Measurements from ENCODE around the gene RPL13. TPM values are rescaled to one million over a fixed set of nuclear protein-coding genes. Genes with fewer than 3 reads are reported as not detected.
"Not testable (repeated sequence)": the region's sequence is repeated elsewhere in the genome, so short reads cannot be mapped to it uniquely, and the experiment has no call there.

The RPL13 gene
- total and polyA plus RNA-seq, 10 of the 15 experiments (the other 5 are each of a cell fraction or from before 2014, with no cell fraction given) = 386 to 9,428 (median 2,486) TPM

GRCh38 chr16:89569506-89570341, 9.2 kb downstream of the RPL13 start:
- DNase-seq (ENCODE audit: low read depth, low spot score) (no peak), FAIRE-seq (no peak), ATAC-seq (no peak)
- no TSS peak for BruUV-seq (replicated peaks)
- 72% methylated on average over 23 of the region's 23 CpGs for WGBS (ENCODE audit: insufficient coverage, insufficient replicate concordance, low lambda C conversion rate, missing lambda C conversion rate)
- CTCF ChIA-PET = no interaction called here
- Histone ChIP-seq H3K4me3 (no peak overlapping the region), H3K27me3 (replicated peaks in 1 of 2; ENCODE audit: control insufficient read depth in 2 of 2, insufficient read depth in 2 of 2, low read length in 1 of 2) (no peaks in the 10 kb centered on the region; a peak in 1 of 4 replicates), H3K9me3 (replicated peaks; ENCODE audit: control insufficient read depth, insufficient read depth, low read length) (no peaks in the 10 kb centered on the region), H3K4me2 (ENCODE audit: control insufficient read depth, insufficient read depth) (no peak overlapping the region), H4K20me1 (ENCODE audit: control insufficient read depth, insufficient read depth) (peaks cover 4% of the 10 kb centered on the region; the same call in 1 of the 2 replicates), H3K79me2 (ENCODE audit: control insufficient read depth, insufficient read depth, low read length) (no peaks in the 10 kb centered on the region), H3K9ac (ENCODE audit: control insufficient read depth, insufficient read depth, low read length) (no peak overlapping the region), H2AFZ (ENCODE audit: control insufficient read depth, low read depth, low read length) (no peak overlapping the region), H3K36me3 (ENCODE audit: control insufficient read depth in 2 of 2, insufficient read depth in 2 of 2, low read length in 1 of 2) (peaks cover 0 to 2% of the 10 kb centered on the region in 2 experiments; a peak in 3 of 4 replicates), H3K4me1 (ENCODE audit: control insufficient read depth, insufficient read depth, low read length) (peaks cover 28% of the 10 kb centered on the region), H3K27ac (ENCODE audit: control insufficient read depth, insufficient read depth) (no peak overlapping the region)
- SMC1A ChIA-PET (ENCODE audit: uncharacterized antibody, unreplicated experiment) = no interaction called here
- RAD21 ChIA-PET (ENCODE audit: unreplicated experiment) = no interaction called here
- POLR2A ChIA-PET = interaction anchor here (0.5 kb wide), 1 partner anchor 113 kb away, joined by 4 read pairs; no protein-coding TSS in a partner anchor
- intact Hi-C loops (cut with micrococcal nuclease; ENCODE audit: unreplicated experiment) (no loop called here), in situ Hi-C loops (cut with MboI) (no loop called here)
- TF ChIP-seq ZNF207 (IDR thresholded peaks at IDR 0.05; ENCODE audit: borderline replicate concordance) (no peak), NFYA (IDR thresholded peaks at IDR 0.05; ENCODE audit: borderline replicate concordance, low read depth, low read length) (no peak)

DNA sequence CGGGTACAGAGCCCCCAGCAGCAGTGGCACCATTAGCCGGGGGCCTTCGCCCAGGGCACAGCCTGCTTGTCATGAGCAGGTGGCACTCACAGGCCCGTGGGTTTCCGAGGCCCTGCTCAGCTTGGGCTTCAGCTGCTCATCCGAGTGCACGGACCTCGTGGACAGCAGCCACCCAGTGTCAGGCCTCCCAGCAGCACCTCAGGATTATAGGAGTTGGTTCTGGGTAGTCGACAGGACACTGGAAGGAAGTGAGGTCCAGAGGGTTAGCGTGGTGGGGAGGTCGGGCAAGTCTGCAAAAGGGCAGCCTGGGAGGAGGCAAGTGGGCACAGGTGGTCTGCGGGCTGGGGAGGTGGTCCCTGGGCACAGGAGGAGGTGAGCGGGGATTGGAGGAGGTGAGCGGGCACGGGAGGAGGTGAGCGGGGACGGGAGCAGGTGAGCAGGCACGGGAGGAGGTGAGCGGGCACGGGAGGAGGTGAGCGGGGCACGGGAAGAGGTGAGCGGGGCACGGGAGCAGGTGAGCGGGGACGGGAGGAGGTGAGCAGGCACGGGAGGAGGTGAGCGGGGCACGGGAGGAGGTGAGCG, 10.0 kb downstream of the RPL13 start:
- Histone ChIP-seq H4K20me1 (ENCODE audit: control insufficient read depth, insufficient read depth) (no peaks in the 10 kb centered on the region; the same call in 1 of the 2 replicates), H3K27me3 (replicated peaks in 1 of 2; ENCODE audit: control insufficient read depth in 2 of 2, insufficient read depth in 2 of 2, low read length in 1 of 2) (no peaks in the 10 kb centered on the region; a peak in 1 of 4 replicates), H3K4me1 (ENCODE audit: control insufficient read depth, insufficient read depth, low read length) (peaks cover 21% of the 10 kb centered on the region), H3K9me3 (replicated peaks; ENCODE audit: control insufficient read depth, insufficient read depth, low read length) (no peaks in the 10 kb centered on the region), H3K36me3 (ENCODE audit: control insufficient read depth in 2 of 2, insufficient read depth in 2 of 2, low read length in 1 of 2) (no peaks in the 10 kb centered on the region), H3K79me2 (ENCODE audit: control insufficient read depth, insufficient read depth, low read length) (no peaks in the 10 kb centered on the region), H3K9ac (ENCODE audit: control insufficient read depth, insufficient read depth, low read length) (no peak overlapping the region), H2AFZ (ENCODE audit: control insufficient read depth, low read depth, low read length) (no peak overlapping the region), H3K4me3 (no peak overlapping the region), H3K4me2 (ENCODE audit: control insufficient read depth, insufficient read depth) (no peak overlapping the region), H3K27ac (ENCODE audit: control insufficient read depth, insufficient read depth) (no peak overlapping the region)
- SMC1A ChIA-PET (ENCODE audit: uncharacterized antibody, unreplicated experiment) = no interaction called here
- CTCF ChIA-PET = no interaction called here
- in situ Hi-C loops (cut with MboI) = no loop called here
- POLR2A ChIA-PET = no interaction called here
- RAD21 ChIA-PET (ENCODE audit: unreplicated experiment) = no interaction called here
- TF ChIP-seq TCF3 (IDR thresholded peaks at IDR 0.05; ENCODE audit: borderline replicate concordance, insufficient read depth, low read depth, low read length) (0 out of 2 replicates have a peak, but pooled peaks have one; percentile 51), RCOR1 (conservative IDR thresholded peaks at IDR 0.05; ENCODE audit: low read depth, low read length) (no peak), ZNF384 (IDR thresholded peaks at IDR 0.05; ENCODE audit: borderline replicate concordance, low read depth, low read length) (no peak), ZSCAN29 (IDR thresholded peaks at IDR 0.05) (no peak)
- BruUV-seq (replicated peaks) = no TSS peak
- 82% methylated on average over 12 of the region's 30 CpGs for WGBS (ENCODE audit: insufficient coverage, insufficient replicate concordance, low lambda C conversion rate, missing lambda C conversion rate)
- intact Hi-C loops (cut with micrococcal nuclease; ENCODE audit: unreplicated experiment) = no loop called here
- no peak for DNase-seq (ENCODE audit: low read depth, low spot score)
- ATAC-seq = no peak
- FAIRE-seq = no peak

DNA sequence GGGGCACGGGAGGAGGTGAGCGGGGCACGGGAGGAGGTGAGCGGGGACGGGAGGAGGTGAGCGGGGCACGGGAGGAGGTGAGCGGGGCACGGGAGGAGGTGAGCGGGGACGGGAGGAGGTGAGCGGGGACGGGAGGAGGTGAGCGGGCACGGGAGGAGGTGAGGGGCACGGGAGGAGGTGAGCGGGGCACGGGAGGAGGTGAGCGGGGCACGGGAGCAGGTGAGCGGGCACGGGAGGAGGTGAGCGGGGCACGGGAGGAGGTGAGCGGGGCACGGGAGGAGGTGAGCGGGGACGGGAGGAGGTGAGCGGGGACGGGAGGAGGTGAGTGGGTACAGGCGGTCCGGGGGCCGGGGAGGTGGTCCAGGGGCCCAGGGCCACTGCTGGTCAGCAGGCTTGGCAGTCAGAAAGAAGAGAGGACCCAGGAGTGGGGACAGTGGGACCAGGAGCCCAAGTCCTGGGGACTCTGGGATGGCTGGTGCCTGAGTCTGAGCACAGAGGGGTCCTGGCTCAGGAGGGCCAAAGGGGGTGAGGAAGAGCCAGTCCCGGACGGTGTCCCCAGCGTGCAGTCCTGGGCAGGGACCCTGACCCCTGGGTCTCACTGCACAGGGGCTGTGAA, 10.6 kb downstream of the RPL13 start:
- POLR2A ChIA-PET = not testable (repeated sequence)

More for the DNA sequence above, 10.6 kb downstream of the RPL13 start:
- H4K20me1 ChIP-seq (ENCODE audit: control insufficient read depth, insufficient read depth); H3K27ac ChIP-seq (ENCODE audit: control insufficient read depth, insufficient read depth); RAD21 ChIA-PET (ENCODE audit: unreplicated experiment); H3K36me3 ChIP-seq (ENCODE audit: control insufficient read depth in 2 of 2, insufficient read depth in 2 of 2, low read length in 1 of 2); H3K27me3 ChIP-seq (replicated peaks in 1 of 2; ENCODE audit: control insufficient read depth in 2 of 2, insufficient read depth in 2 of 2, low read length in 1 of 2); H3K79me2 ChIP-seq (ENCODE audit: control insufficient read depth, insufficient read depth, low read length); ATAC-seq; DNase-seq (ENCODE audit: low read depth, low spot score); FAIRE-seq; H3K9me3 ChIP-seq (replicated peaks; ENCODE audit: control insufficient read depth, insufficient read depth, low read length); intact Hi-C loops (cut with micrococcal nuclease; ENCODE audit: unreplicated experiment); SMC1A ChIA-PET (ENCODE audit: uncharacterized antibody, unreplicated experiment); H3K4me2 ChIP-seq (ENCODE audit: control insufficient read depth, insufficient read depth); in situ Hi-C loops (cut with MboI); H3K4me3 ChIP-seq; H3K9ac ChIP-seq (ENCODE audit: control insufficient read depth, insufficient read depth, low read length); BruUV-seq (replicated peaks); H2AFZ ChIP-seq (ENCODE audit: control insufficient read depth, low read depth, low read length): not testable (repeated sequence)
- CTCF ChIA-PET = interaction anchor here (0.7 kb wide), 1 partner anchor 196 kb away, joined by 3 read pairs; no protein-coding TSS in a partner anchor
- peaks cover 17% of the 10 kb centered on the region for H3K4me1 ChIP-seq (ENCODE audit: control insufficient read depth, insufficient read depth, low read length)
- 53% methylated on average over 3 of the region's 36 CpGs for WGBS (ENCODE audit: insufficient coverage, insufficient replicate concordance, low lambda C conversion rate, missing lambda C conversion rate)
